HepG2 (cell line): ENCODE data around the gene CDT1. TPM values are rescaled to one million over a fixed set of nuclear protein-coding genes. Genes with fewer than 3 reads are reported as not detected.
A peak's percentile ranks its signal among the peaks of the same experiment; 100 is the strongest.

Experiments
- FOXA3 ChIP-seq: IDR thresholded peaks from 2 replicates; pipeline ENCODE4 v1.6.1; 2016; ENCODE audit warnings: missing genetic modification reagents, missing compliant biosample characterization
- FOXO1 ChIP-seq: sonication (generic); formaldehyde crosslinking; IDR thresholded peaks from 2 replicates; pipeline ENCODE4 v1.4.0; 2020; ENCODE audit warnings: missing genetic modification reagents
- HIVEP1 ChIP-seq: sonication (generic); formaldehyde crosslinking; IDR thresholded peaks from 2 replicates; pipeline ENCODE4 v1.4.0; 2020; ENCODE audit warnings: mild to moderate bottlenecking, missing genetic modification reagents
- KDM4B ChIP-seq: sonication (generic); formaldehyde crosslinking; IDR thresholded peaks from 2 replicates; pipeline ENCODE4 v1.4.0; 2020; ENCODE audit warnings: missing genetic modification reagents
- MATR3 ChIP-seq: sonication (generic); formaldehyde crosslinking; IDR thresholded peaks from 2 replicates; pipeline ENCODE4 v1.4.0; 2020; ENCODE audit warnings: missing genetic modification reagents
- PCBP1 ChIP-seq: fragments of 200-400 bp; formaldehyde crosslinking; IDR thresholded peaks from 2 replicates; pipeline ENCODE4 v1.6.1; 2017; ENCODE audit warnings: mild to moderate bottlenecking, low read depth, low read length, borderline replicate concordance
- POLR2AphosphoS5 ChIP-seq: IDR thresholded peaks from 2 replicates; pipeline ENCODE4 v1.6.1; 2012; ENCODE audit warnings: low read depth, low read length
- RXRA ChIP-seq: sonication (generic); formaldehyde crosslinking; IDR thresholded peaks from 2 replicates; pipeline ENCODE4 v1.5.1; 2020; ENCODE audit warnings: missing genetic modification reagents
- SP2 ChIP-seq: sonication (generic); formaldehyde crosslinking; IDR thresholded peaks from 2 replicates; pipeline ENCODE4 v1.5.1; 2020; ENCODE audit warnings: mild to moderate bottlenecking, missing genetic modification reagents
- SYNCRIP ChIP-seq: fragments of 200-400 bp; formaldehyde crosslinking; IDR thresholded peaks from 2 replicates; pipeline ENCODE4 v1.6.1; 2018; ENCODE audit warnings: mild to moderate bottlenecking, low read depth, low read length; ENCODE audit not compliant: insufficient read depth
- ZFP1 ChIP-seq: IDR thresholded peaks from 2 replicates; pipeline ENCODE4 v1.6.1; 2016
- ZNF160 ChIP-seq: sonication (generic); formaldehyde crosslinking; IDR thresholded peaks from 2 replicates; pipeline ENCODE4 v1.8.0; 2022; ENCODE audit warnings: mild to moderate bottlenecking, inconsistent platforms, missing genetic modification reagents
- ZNF350 ChIP-seq: sonication (generic); formaldehyde crosslinking; IDR thresholded peaks from 2 replicates; pipeline ENCODE4 v1.4.0; 2020; ENCODE audit warnings: mild to moderate bottlenecking, low read depth, missing genetic modification reagents, borderline replicate concordance
- ZNF383 ChIP-seq: sonication (generic); formaldehyde crosslinking; IDR thresholded peaks from 2 replicates; pipeline ENCODE4 v1.4.0; 2020; ENCODE audit warnings: missing genetic modification reagents, mild to moderate bottlenecking, borderline replicate concordance
- ZNF780A ChIP-seq: sonication (generic); formaldehyde crosslinking; IDR thresholded peaks from 2 replicates; pipeline ENCODE4 v1.8.0; 2022; ENCODE audit warnings: mild to moderate bottlenecking, missing genetic modification reagents, moderate library complexity
- ZNF788 ChIP-seq: sonication (generic); formaldehyde crosslinking; IDR thresholded peaks from 2 replicates; pipeline ENCODE4 v1.5.0; 2020; ENCODE audit warnings: mild to moderate bottlenecking, missing genetic modification reagents, borderline replicate concordance
- ZSCAN9 ChIP-seq: IDR thresholded peaks from 2 replicates; pipeline ENCODE4 v1.6.1; 2016; ENCODE audit warnings: borderline replicate concordance
- polyA plus RNA-seq, 8 experiments: library from polyadenylated mRNA; depleted of rRNA in 3 of 8; stranded (reverse) in 7 of 8; unstranded in 1 of 8; fragments of >200 nt; fragmentation: Illumina TruSeq in 4 of 8; extraction: Trizol in 4 of 8; gene quantifications; 2 replicates each; pipeline versions ENCODE4 v1.2.1 to v1.2.3, GENCODE V29; 2011 to 2016; ENCODE audit warnings: low read depth in 4 of 8, missing spikeins in 1 of 8, mixed read lengths in 1 of 8; ENCODE audit not compliant: insufficient read depth in 1 of 8
- total RNA-seq, 5 experiments: library from RNA; depleted of rRNA; stranded (reverse); fragments of >200 nt; fragmentation: Illumina TruSeq; extraction: Trizol; gene quantifications; 2 replicates each; pipeline ENCODE4 v1.2.3, GENCODE V29; 2016; ENCODE audit warnings: low read depth in 1 of 5
- TF ChIP-seq, protein P1 (sequence below), 2 experiments: sonication (generic) in 1 of 2; formaldehyde crosslinking in 1 of 2; IDR thresholded peaks; 2 replicates each; pipeline versions ENCODE4 v1.6.1 to v1.9.0; 2014 to 2022; ENCODE audit warnings: antibody characterized with exemption in 1 of 2, borderline replicate concordance in 1 of 2, inconsistent platforms in 1 of 2, low read depth in 1 of 2, missing genetic modification reagents in 1 of 2
- TF ChIP-seq, protein P2 (sequence below): sonication (generic); formaldehyde crosslinking; IDR thresholded peaks from 2 replicates; pipeline ENCODE4 v1.4.0; 2020; ENCODE audit warnings: missing genetic modification reagents, borderline replicate concordance
- TF ChIP-seq, protein P3 (sequence below): IDR thresholded peaks from 2 replicates; pipeline ENCODE4 v1.6.1; 2016; ENCODE audit warnings: low read depth, borderline replicate concordance
- TF ChIP-seq, protein P4 (sequence below): sonication (generic); formaldehyde crosslinking; IDR thresholded peaks from 2 replicates; pipeline ENCODE4 v1.8.1; 2022; ENCODE audit warnings: mild to moderate bottlenecking, missing genetic modification reagents

CDT1 gene
- total and polyA plus RNA-seq, 2 of the 13 experiments (the other 11 are each of a cell fraction or from before 2014, with no cell fraction given): 23.1 to 23.8 TPM

DNA sequence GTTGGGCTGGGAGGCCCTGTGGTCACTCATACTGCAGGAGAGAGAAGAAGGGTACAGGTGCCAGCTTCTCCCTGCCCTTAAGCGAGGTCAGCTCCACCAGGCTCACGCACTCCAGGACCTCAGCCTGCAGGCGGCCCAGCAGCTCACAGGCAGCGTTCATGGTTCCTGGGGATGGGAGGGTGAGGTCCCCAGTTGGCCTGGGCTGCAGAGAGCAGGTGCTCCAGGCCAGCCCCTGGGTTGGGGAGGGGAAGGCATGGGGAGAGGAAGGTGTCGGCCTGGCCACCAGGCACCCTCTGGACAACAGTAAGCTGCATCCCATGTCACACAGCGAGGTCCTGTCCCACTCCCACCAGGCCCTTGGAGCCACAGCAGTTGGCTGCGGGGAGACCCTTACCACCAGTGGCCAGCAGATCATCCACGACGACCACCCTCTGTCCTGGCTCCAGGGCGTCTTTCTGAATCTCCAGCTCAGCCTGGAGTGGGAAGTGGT is 6.1 kb downstream of the CDT1 start (continued):
- TF ChIP-seq, protein P1, sequence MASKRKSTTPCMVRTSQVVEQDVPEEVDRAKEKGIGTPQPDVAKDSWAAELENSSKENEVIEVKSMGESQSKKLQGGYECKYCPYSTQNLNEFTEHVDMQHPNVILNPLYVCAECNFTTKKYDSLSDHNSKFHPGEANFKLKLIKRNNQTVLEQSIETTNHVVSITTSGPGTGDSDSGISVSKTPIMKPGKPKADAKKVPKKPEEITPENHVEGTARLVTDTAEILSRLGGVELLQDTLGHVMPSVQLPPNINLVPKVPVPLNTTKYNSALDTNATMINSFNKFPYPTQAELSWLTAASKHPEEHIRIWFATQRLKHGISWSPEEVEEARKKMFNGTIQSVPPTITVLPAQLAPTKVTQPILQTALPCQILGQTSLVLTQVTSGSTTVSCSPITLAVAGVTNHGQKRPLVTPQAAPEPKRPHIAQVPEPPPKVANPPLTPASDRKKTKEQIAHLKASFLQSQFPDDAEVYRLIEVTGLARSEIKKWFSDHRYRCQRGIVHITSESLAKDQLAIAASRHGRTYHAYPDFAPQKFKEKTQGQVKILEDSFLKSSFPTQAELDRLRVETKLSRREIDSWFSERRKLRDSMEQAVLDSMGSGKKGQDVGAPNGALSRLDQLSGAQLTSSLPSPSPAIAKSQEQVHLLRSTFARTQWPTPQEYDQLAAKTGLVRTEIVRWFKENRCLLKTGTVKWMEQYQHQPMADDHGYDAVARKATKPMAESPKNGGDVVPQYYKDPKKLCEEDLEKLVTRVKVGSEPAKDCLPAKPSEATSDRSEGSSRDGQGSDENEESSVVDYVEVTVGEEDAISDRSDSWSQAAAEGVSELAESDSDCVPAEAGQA (IDR thresholded peaks at IDR 0.05; ENCODE audit: low read depth): no peak
- TF ChIP-seq, protein P1 (CRISPR knock-in tag; IDR thresholded peaks at IDR 0.05; ENCODE audit: borderline replicate concordance): no peak
- TF ChIP-seq, protein P2, sequence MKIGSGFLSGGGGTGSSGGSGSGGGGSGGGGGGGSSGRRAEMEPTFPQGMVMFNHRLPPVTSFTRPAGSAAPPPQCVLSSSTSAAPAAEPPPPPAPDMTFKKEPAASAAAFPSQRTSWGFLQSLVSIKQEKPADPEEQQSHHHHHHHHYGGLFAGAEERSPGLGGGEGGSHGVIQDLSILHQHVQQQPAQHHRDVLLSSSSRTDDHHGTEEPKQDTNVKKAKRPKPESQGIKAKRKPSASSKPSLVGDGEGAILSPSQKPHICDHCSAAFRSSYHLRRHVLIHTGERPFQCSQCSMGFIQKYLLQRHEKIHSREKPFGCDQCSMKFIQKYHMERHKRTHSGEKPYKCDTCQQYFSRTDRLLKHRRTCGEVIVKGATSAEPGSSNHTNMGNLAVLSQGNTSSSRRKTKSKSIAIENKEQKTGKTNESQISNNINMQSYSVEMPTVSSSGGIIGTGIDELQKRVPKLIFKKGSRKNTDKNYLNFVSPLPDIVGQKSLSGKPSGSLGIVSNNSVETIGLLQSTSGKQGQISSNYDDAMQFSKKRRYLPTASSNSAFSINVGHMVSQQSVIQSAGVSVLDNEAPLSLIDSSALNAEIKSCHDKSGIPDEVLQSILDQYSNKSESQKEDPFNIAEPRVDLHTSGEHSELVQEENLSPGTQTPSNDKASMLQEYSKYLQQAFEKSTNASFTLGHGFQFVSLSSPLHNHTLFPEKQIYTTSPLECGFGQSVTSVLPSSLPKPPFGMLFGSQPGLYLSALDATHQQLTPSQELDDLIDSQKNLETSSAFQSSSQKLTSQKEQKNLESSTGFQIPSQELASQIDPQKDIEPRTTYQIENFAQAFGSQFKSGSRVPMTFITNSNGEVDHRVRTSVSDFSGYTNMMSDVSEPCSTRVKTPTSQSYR (CRISPR knock-in tag): no peak
- TF ChIP-seq, protein P3, sequence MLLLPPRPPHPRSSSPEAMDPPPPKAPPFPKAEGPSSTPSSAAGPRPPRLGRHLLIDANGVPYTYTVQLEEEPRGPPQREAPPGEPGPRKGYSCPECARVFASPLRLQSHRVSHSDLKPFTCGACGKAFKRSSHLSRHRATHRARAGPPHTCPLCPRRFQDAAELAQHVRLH (CRISPR knock-in tag): no peak
- peak; percentile 80; the same call in 1 of the 2 replicates for TF ChIP-seq PCBP1
- TF ChIP-seq, protein P4, sequence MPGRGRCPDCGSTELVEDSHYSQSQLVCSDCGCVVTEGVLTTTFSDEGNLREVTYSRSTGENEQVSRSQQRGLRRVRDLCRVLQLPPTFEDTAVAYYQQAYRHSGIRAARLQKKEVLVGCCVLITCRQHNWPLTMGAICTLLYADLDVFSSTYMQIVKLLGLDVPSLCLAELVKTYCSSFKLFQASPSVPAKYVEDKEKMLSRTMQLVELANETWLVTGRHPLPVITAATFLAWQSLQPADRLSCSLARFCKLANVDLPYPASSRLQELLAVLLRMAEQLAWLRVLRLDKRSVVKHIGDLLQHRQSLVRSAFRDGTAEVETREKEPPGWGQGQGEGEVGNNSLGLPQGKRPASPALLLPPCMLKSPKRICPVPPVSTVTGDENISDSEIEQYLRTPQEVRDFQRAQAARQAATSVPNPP (CRISPR knock-in tag): no peak
- no peak for TF ChIP-seq ZNF780A (CRISPR knock-in tag)
- no peak for TF ChIP-seq SYNCRIP
- TF ChIP-seq MATR3 (CRISPR knock-in tag): no peak
- peak; percentile 60 for TF ChIP-seq POLR2AphosphoS5
- TF ChIP-seq RXRA (CRISPR knock-in tag): no peak
- no peak for TF ChIP-seq ZNF160 (CRISPR knock-in tag)
- TF ChIP-seq ZNF350 (CRISPR knock-in tag): no peak
- no peak for TF ChIP-seq SP2 (CRISPR knock-in tag)
- no peak for TF ChIP-seq KDM4B (CRISPR knock-in tag)
- no peak for TF ChIP-seq HIVEP1 (CRISPR knock-in tag)
- TF ChIP-seq ZFP1 (CRISPR knock-in tag): no peak
- TF ChIP-seq FOXA3: no peak
- no peak for TF ChIP-seq ZSCAN9 (CRISPR knock-in tag)
- TF ChIP-seq FOXO1 (CRISPR knock-in tag): no peak
- no peak for TF ChIP-seq ZNF788 (CRISPR knock-in tag)
- no peak for TF ChIP-seq ZNF383
